Fibroblast of lung (primary cell): ENCODE results near the gene SEC11A. TPM values are rescaled to one million over a fixed set of nuclear protein-coding genes. Genes with fewer than 3 reads are reported as not detected.

Source experiments
- DNase-seq, 2 donors: peaks; one replicate each; pipeline versions ENCODE4 v3.0.0 to v3.0.0-alpha.2; 2010; ENCODE audit warnings: low read depth in 2 of 2
- H2AFZ ChIP-seq: 2 replicates; pipeline ENCODE4 v1.5.1; 2012; ENCODE audit warnings: low read length, control low read depth, inconsistent platforms
- H3K27ac ChIP-seq: 2 replicates; pipeline ENCODE4 v1.5.1; 2011; ENCODE audit warnings: low read length, control low read depth; ENCODE audit not compliant: insufficient read depth
- H3K27me3 ChIP-seq: 2 replicates; pipeline ENCODE4 v1.5.1; 2011; ENCODE audit warnings: mild to moderate bottlenecking, low read length; ENCODE audit not compliant: control insufficient read depth, insufficient read depth
- H3K36me3 ChIP-seq: 2 replicates; pipeline ENCODE4 v1.5.1; 2011; ENCODE audit warnings: low read length; ENCODE audit not compliant: control insufficient read depth, insufficient read depth
- H3K4me1 ChIP-seq: 2 replicates; pipeline ENCODE4 v1.5.1; 2011; ENCODE audit warnings: low read length; ENCODE audit not compliant: control insufficient read depth, insufficient read depth; ENCODE audit errors: extremely low read depth
- H3K4me2 ChIP-seq: 2 replicates; pipeline ENCODE4 v1.5.1; 2011; ENCODE audit warnings: low read length, control low read depth; ENCODE audit not compliant: insufficient read depth; ENCODE audit errors: extremely low read depth
- H3K4me3 ChIP-seq, 4 experiments: fragments of 200-600 bp in 1 of 4; sonication (generic) in 1 of 4; replicated peaks in 1 of 4; 2 replicates each; pipeline ENCODE4 v1.5.1; 2011 to 2016; ENCODE audit warnings: low read length in 4 of 4, low read depth in 3 of 4, mild to moderate bottlenecking in 3 of 4, control low read depth in 2 of 4, inconsistent platforms in 1 of 4, mixed read lengths in 1 of 4; ENCODE audit not compliant: insufficient read depth in 1 of 4; ENCODE audit errors: control extremely low read depth in 1 of 4
- H3K79me2 ChIP-seq: 2 replicates; pipeline ENCODE4 v1.5.1; 2012; ENCODE audit warnings: mild to moderate bottlenecking, low read length, inconsistent platforms; ENCODE audit not compliant: control insufficient read depth, insufficient read depth
- H3K9ac ChIP-seq: 2 replicates; pipeline ENCODE4 v1.5.1; 2011; ENCODE audit warnings: mild to moderate bottlenecking, low read length, control low read depth; ENCODE audit not compliant: insufficient read depth
- H3K9me3 ChIP-seq: 2 replicates; pipeline ENCODE4 v1.5.1; 2012; ENCODE audit warnings: low read depth, low read length; ENCODE audit not compliant: control insufficient read depth, insufficient read depth
- H4K20me1 ChIP-seq: 2 replicates; pipeline ENCODE4 v1.5.1; 2011; ENCODE audit warnings: low read length; ENCODE audit not compliant: control insufficient read depth, insufficient read depth; ENCODE audit errors: extremely low read depth
- CTCF ChIP-seq, 2 donors: IDR thresholded peaks in 1 of 2; conservative IDR thresholded peaks in 1 of 2; 1 replicate in 1 of 2; 2 replicates in 1 of 2; pipeline ENCODE4 v1.5.1; 2011 to 2012; ENCODE audit warnings: low read length in 2 of 2, control low read depth in 1 of 2, inconsistent platforms in 1 of 2, low read depth in 1 of 2, mild to moderate bottlenecking in 1 of 2
- EZH2 ChIP-seq: IDR thresholded peaks from 2 replicates; pipeline ENCODE4 v1.5.1; 2012; ENCODE audit warnings: low read length, control low read depth, mild to moderate bottlenecking; ENCODE audit errors: missing control alignments
- polyA plus RNA-seq, 2 donors: library from polyadenylated mRNA; depleted of rRNA in 1 of 2; stranded (reverse) in 1 of 2; unstranded in 1 of 2; fragments of >200 nt; gene quantifications; 2 replicates each; pipeline ENCODE4 v1.2.1, GENCODE V29; 2011 to 2012; ENCODE audit warnings: missing spikeins in 1 of 2
- total RNA-seq: library from RNA; depleted of rRNA; stranded (reverse); fragments of >200 nt; gene quantifications from 2 replicates; pipeline ENCODE4 v1.2.1, GENCODE V29; 2014

Gene SEC11A
- total and polyA plus RNA-seq, 2 donors (not counting 1 experiment from before 2014, with no cell fraction given) = 243 to 263 TPM

- H3K9ac ChIP-seq = no peak overlapping the region
- peak overlapping the region in 2 of 4 experiments; percentile 24 to 98 for H3K4me3 ChIP-seq
- H4K20me1 ChIP-seq = no peaks in the 10 kb centered on the region
Measured at GRCh38 chr15:84750583-84751092, 34.7 kb upstream of the SEC11A start.

GRCh38 chr15:84749111-84749991, 33.4 kb upstream of the SEC11A start:
- Histone ChIP-seq H3K4me2 (peak overlapping the region; percentile 99), H3K36me3 (no peaks in the 10 kb centered on the region), H3K4me1 (peaks cover 4% of the 10 kb centered on the region), H3K27ac (peak overlapping the region; percentile 81), H3K9ac (peak overlapping the region; percentile 78), H3K4me3 (peak overlapping the region; percentile 89 to 98 (median 93)), H3K9me3 (no peaks in the 10 kb centered on the region), H3K27me3 (no peaks in the 10 kb centered on the region), H2AFZ (peak overlapping the region; percentile 54), H3K79me2 (peaks cover 55% of the 10 kb centered on the region), H4K20me1 (no peaks in the 10 kb centered on the region)
- DNase-seq = peak; percentile 22 to 35
- TF ChIP-seq EZH2 (no peak), CTCF (conservative IDR thresholded peaks at IDR 0.05 in 1 of 2, IDR thresholded peaks at IDR 0.05 in 1 of 2; ENCODE audit: low read depth in 1 of 2, low read length in 2 of 2) (no peak)

More at GRCh38 chr15:84750583-84751092, 34.7 kb upstream of the SEC11A start:
- Histone ChIP-seq H3K4me2 (peak overlapping the region; percentile 8), H2AFZ (no peak overlapping the region), H3K36me3 (no peaks in the 10 kb centered on the region), H3K9me3 (no peaks in the 10 kb centered on the region), H3K79me2 (peaks cover 68% of the 10 kb centered on the region), H3K4me1 (peaks cover 4% of the 10 kb centered on the region), H3K27ac (no peak overlapping the region), H3K27me3 (no peaks in the 10 kb centered on the region)
- no peak for DNase-seq
- TF ChIP-seq CTCF (conservative IDR thresholded peaks at IDR 0.05 in 1 of 2, IDR thresholded peaks at IDR 0.05 in 1 of 2; ENCODE audit: low read depth in 1 of 2, low read length in 2 of 2) (no peak), EZH2 (no peak)

GRCh38 chr15:84748274-84749110, 32.6 kb upstream of the SEC11A start, which contains the start of gene ZNF592:
TSS of gene ZNF592 (plus strand) at chr15:84748592. CDS start at chr15:84782676, 34,084 bp downstream.
- Histone ChIP-seq H3K4me3 (peak within 1 kb of the TSS; percentile 89 to 98 (median 93)), H3K9me3 (no peaks in the 10 kb centered on the region), H4K20me1 (no peaks in the 10 kb centered on the region), H3K27ac (peak within 1 kb of the TSS; percentile 92), H3K79me2 (peaks cover 47% of the 10 kb centered on the region), H3K36me3 (no peaks in the 10 kb centered on the region), H3K4me2 (peak within 1 kb of the TSS; percentile 99), H2AFZ (peak within 1 kb of the TSS; percentile 87), H3K27me3 (no peaks in the 10 kb centered on the region), H3K4me1 (peaks cover 4% of the 10 kb centered on the region), H3K9ac (peak within 1 kb of the TSS; percentile 88)
- TF ChIP-seq CTCF (conservative IDR thresholded peaks at IDR 0.05 in 1 of 2, IDR thresholded peaks at IDR 0.05 in 1 of 2; ENCODE audit: low read depth in 1 of 2, low read length in 2 of 2) (no peak), EZH2 (no peak)
- peak; percentile 70 to 73 for DNase-seq
